Measurements from ENCODE around the gene BCAP31. TPM values are rescaled to one million over a fixed set of nuclear protein-coding genes. Genes with fewer than 3 reads are reported as not detected.

The BCAP31 gene
- total RNA-seq, 2 donors from 2014 or later = 192 to 206 TPM

DNA sequence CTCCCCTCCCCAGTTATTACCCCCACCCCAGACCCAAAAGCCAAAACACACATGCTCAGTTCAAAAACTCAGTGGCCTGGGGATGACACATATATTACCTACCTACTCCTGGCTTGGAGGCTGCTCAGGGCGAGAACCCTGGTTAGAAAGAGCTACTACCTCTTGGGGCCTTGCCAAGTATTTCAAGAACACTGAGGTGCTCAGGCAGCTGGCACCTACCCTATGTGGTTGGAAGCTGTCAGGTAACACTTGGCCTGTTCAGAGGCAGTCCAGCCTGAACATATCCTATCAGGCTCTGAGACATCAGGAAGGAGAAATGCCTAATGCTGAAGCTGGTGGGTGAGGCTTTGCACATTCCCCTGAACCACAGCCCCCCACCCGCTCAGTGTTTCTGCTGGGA, 4.9 kb downstream of the BCAP31 start:
- H3K4me1 ChIP-seq (ENCODE audit: control insufficient read depth, insufficient read depth, low read length) = no peaks in the 10 kb centered on the region
- no peak overlapping the region for H3K4me3 Mint-ChIP-seq
- TF ChIP-seq, protein P1, sequence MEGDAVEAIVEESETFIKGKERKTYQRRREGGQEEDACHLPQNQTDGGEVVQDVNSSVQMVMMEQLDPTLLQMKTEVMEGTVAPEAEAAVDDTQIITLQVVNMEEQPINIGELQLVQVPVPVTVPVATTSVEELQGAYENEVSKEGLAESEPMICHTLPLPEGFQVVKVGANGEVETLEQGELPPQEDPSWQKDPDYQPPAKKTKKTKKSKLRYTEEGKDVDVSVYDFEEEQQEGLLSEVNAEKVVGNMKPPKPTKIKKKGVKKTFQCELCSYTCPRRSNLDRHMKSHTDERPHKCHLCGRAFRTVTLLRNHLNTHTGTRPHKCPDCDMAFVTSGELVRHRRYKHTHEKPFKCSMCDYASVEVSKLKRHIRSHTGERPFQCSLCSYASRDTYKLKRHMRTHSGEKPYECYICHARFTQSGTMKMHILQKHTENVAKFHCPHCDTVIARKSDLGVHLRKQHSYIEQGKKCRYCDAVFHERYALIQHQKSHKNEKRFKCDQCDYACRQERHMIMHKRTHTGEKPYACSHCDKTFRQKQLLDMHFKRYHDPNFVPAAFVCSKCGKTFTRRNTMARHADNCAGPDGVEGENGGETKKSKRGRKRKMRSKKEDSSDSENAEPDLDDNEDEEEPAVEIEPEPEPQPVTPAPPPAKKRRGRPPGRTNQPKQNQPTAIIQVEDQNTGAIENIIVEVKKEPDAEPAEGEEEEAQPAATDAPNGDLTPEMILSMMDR (conservative IDR thresholded peaks at IDR 0.05) = no peak
- H3K4me1 Mint-ChIP-seq = peaks cover 7% of the 10 kb centered on the region
- H3K9ac ChIP-seq (ENCODE audit: extremely low read depth, low read length, poor library complexity, severe bottlenecking) = no peak overlapping the region
- H3K27ac Mint-ChIP-seq = no peak overlapping the region
- no peak overlapping the region for H3K27ac ChIP-seq (ENCODE audit: low read depth, low read length)
- H3K36me3 Mint-ChIP-seq (ENCODE audit: low read depth) = peaks cover 58% of the 10 kb centered on the region
- H3K27me3 ChIP-seq (ENCODE audit: control insufficient read depth, insufficient read depth, low read length, poor library complexity, severe bottlenecking) = no peaks in the 10 kb centered on the region
- H3K9me3 Mint-ChIP-seq = peaks cover 67% of the 10 kb centered on the region
- peaks cover 59% of the 10 kb centered on the region for H3K36me3 ChIP-seq (ENCODE audit: control insufficient read depth, insufficient read depth, low read length)
- WGBS, 2 experiments (ENCODE audit: insufficient coverage in 1 of 2, insufficient read length in 1 of 2) = 96% methylated on average over 2 of the region's 2 CpGs; no CpG with 5 or more reads in 1 of the 2 experiments
- no peak overlapping the region for H3K4me3 ChIP-seq (ENCODE audit: low read length)
- H3K27me3 Mint-ChIP-seq (ENCODE audit: insufficient read depth) = no peaks in the 10 kb centered on the region
- DNase-seq = no peak
- no peaks in the 10 kb centered on the region for H3K9me3 ChIP-seq (ENCODE audit: control insufficient read depth, low read length)

DNA sequence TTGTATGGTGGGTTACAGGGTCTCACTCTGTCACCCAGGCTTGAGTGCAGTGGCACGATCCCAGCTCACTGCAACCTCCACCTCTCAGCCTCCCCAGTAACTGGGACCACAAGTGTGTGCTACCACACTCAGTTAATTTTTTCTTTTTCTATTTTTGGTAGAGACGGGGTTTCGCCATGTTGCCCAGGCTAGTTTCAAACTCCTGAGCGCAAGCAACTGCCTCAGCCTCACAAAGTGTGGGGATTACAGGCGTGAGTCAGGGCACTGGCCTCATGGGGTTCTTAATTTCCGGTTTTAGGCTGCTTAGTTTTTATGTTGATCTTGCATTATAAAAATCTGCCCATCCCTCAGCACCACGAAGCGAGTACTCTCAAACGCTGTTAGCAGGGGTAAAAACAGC, 6.7 kb downstream of the BCAP31 start:
- peaks cover 5% of the 10 kb centered on the region for H3K4me1 Mint-ChIP-seq
- Histone ChIP-seq H3K9ac (ENCODE audit: extremely low read depth, low read length, poor library complexity, severe bottlenecking) (no peak overlapping the region), H3K36me3 (ENCODE audit: control insufficient read depth, insufficient read depth, low read length) (peaks cover 64% of the 10 kb centered on the region), H3K27me3 (ENCODE audit: control insufficient read depth, insufficient read depth, low read length, poor library complexity, severe bottlenecking) (no peaks in the 10 kb centered on the region), H3K4me3 (ENCODE audit: low read length) (no peak overlapping the region), H3K4me1 (ENCODE audit: control insufficient read depth, insufficient read depth, low read length) (no peaks in the 10 kb centered on the region), H3K27ac (ENCODE audit: low read depth, low read length) (no peak overlapping the region), H3K9me3 (ENCODE audit: control insufficient read depth, low read length) (no peaks in the 10 kb centered on the region)
- TF ChIP-seq, protein P1 (conservative IDR thresholded peaks at IDR 0.05) = no peak
- no peak overlapping the region for H3K27ac Mint-ChIP-seq
- H3K36me3 Mint-ChIP-seq (ENCODE audit: low read depth) = peaks cover 64% of the 10 kb centered on the region
- no peak for DNase-seq
- no peaks in the 10 kb centered on the region for H3K27me3 Mint-ChIP-seq (ENCODE audit: insufficient read depth)
- WGBS, 2 experiments (ENCODE audit: insufficient coverage in 1 of 2, insufficient read length in 1 of 2) = 99 to 100% methylated on average over 1 to 8 of the region's 9 CpGs
- H3K9me3 Mint-ChIP-seq = peaks cover 70% of the 10 kb centered on the region
- H3K4me3 Mint-ChIP-seq = no peak overlapping the region

DNA sequence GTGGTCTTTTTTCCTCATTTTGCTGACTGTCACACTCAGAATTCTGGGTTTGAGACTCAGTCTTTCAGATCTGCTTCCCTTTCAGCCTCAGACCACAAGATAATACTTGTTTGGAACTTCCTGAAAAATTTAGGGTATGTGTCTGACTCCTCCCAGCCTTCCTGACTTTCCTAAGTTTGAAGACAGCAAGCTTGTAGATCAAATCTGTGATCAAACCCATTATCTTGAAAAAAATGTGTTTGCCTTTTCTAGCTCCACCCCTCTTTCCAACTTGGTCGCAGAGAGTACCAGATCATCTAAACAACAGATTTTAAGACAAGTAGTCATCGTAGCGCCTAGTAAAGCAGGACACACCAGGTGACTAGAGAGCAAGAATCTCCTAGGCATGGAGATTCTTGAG, 9.9 kb downstream of the BCAP31 start:
- WGBS, 2 experiments (ENCODE audit: insufficient coverage in 1 of 2, insufficient read length in 1 of 2) = 83 to 89% methylated on average over 1 to 3 of the region's 3 CpGs
- peaks cover 67% of the 10 kb centered on the region for H3K9me3 Mint-ChIP-seq
- H3K27me3 ChIP-seq (ENCODE audit: control insufficient read depth, insufficient read depth, low read length, poor library complexity, severe bottlenecking) = no peaks in the 10 kb centered on the region

More for the DNA sequence above, 9.9 kb downstream of the BCAP31 start:
- Histone ChIP-seq H3K9ac (ENCODE audit: extremely low read depth, low read length, poor library complexity, severe bottlenecking) (no peak overlapping the region), H3K27ac (ENCODE audit: low read depth, low read length) (no peak overlapping the region), H3K4me3 (ENCODE audit: low read length) (no peak overlapping the region), H3K4me1 (ENCODE audit: control insufficient read depth, insufficient read depth, low read length) (no peaks in the 10 kb centered on the region), H3K9me3 (ENCODE audit: control insufficient read depth, low read length) (no peaks in the 10 kb centered on the region), H3K36me3 (ENCODE audit: control insufficient read depth, insufficient read depth, low read length) (peaks cover 46% of the 10 kb centered on the region)
- TF ChIP-seq, protein P1 (conservative IDR thresholded peaks at IDR 0.05) = no peak
- no peak for DNase-seq
- H3K27me3 Mint-ChIP-seq (ENCODE audit: insufficient read depth) = no peaks in the 10 kb centered on the region
- H3K27ac Mint-ChIP-seq = no peak overlapping the region
- H3K4me1 Mint-ChIP-seq = no peaks in the 10 kb centered on the region
- H3K36me3 Mint-ChIP-seq (ENCODE audit: low read depth) = peaks cover 49% of the 10 kb centered on the region
- no peak overlapping the region for H3K4me3 Mint-ChIP-seq
